GM12865 (cell line): ENCODE results near the gene OLR1.

Source experiments
- DNase-seq: peaks from one replicate; pipeline ENCODE4 v3.0.0; 2010; ENCODE audit warnings: low read depth
- H3K4me3 ChIP-seq: 2 replicates; pipeline ENCODE4 v1.5.1; 2011; ENCODE audit warnings: mild to moderate bottlenecking, low read depth, low read length, control low read depth
- TF ChIP-seq, protein P1 (sequence below): IDR thresholded peaks from 2 replicates; pipeline ENCODE4 v1.5.1; 2011; ENCODE audit warnings: low read length, control low read depth, low read depth, inconsistent platforms; ENCODE audit not compliant: insufficient read depth; ENCODE audit errors: missing control alignments

OLR1 gene

GRCh38 chr12:10175846-10176636 lies 4.1 kb upstream of the OLR1 start:
- TF ChIP-seq, protein P1, sequence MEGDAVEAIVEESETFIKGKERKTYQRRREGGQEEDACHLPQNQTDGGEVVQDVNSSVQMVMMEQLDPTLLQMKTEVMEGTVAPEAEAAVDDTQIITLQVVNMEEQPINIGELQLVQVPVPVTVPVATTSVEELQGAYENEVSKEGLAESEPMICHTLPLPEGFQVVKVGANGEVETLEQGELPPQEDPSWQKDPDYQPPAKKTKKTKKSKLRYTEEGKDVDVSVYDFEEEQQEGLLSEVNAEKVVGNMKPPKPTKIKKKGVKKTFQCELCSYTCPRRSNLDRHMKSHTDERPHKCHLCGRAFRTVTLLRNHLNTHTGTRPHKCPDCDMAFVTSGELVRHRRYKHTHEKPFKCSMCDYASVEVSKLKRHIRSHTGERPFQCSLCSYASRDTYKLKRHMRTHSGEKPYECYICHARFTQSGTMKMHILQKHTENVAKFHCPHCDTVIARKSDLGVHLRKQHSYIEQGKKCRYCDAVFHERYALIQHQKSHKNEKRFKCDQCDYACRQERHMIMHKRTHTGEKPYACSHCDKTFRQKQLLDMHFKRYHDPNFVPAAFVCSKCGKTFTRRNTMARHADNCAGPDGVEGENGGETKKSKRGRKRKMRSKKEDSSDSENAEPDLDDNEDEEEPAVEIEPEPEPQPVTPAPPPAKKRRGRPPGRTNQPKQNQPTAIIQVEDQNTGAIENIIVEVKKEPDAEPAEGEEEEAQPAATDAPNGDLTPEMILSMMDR: no peak
- no peak for DNase-seq

DNA sequence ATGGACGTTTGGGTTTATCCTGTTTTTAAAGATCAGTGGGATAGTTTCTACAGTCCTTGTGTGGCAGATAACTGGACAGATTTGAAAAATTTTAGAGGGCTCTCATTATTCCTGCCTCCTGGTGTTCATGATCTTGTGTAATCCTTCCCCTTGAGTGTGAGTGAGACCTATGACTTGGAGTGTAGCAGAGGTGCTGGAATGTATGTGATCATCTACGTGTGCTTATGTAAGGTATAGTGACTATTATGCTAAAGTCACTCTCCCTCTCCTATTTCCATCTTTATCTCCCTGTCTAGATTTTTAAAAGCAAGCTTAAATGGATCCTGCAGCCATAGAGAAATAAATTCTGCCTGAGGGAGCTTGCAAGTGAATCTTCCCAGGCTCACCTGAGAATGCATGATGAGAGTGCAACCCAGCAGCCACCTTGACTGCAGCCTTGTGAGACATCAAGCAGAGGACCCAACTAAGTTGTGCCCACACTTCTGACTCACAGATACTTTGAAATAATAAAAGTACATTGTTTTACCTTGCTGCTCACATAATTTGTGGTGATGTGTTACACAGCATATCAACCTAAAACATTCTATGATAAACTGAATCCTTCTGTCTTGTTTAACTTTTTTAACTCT lies 3.2 kb upstream of the OLR1 start:
- TF ChIP-seq, protein P1: no peak
- DNase-seq: no peak
- no peak overlapping the region for H3K4me3 ChIP-seq

More at GRCh38 chr12:10175846-10176636, 4.1 kb upstream of the OLR1 start:
- no peak overlapping the region for H3K4me3 ChIP-seq

DNA sequence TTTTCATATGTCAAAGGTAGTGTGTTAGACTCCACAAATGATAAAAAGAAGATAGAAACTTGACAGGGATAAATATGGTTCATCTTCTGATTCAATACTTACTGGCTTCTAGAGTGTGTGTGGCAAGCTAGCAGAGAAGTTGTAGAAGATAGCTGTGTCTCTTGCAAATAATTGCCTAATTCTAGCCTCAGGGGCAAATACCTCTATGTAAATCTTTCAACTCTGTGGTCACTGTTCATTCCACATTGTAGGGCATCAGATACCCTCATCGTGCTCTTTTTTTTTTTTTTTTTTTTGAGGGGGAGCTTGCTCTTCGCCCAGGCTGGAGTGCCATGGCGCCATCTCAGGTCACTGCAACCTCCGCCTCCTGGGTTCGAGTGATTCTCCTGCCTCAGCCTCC lies 1.7 kb downstream of the OLR1 start:
- TF ChIP-seq, protein P1: no peak
- DNase-seq: no peak
- H3K4me3 ChIP-seq: no peak overlapping the region

GRCh38 chr12:10169104-10169503 lies 2.8 kb downstream of the OLR1 start:
- TF ChIP-seq, protein P1: no peak
- no peak overlapping the region for H3K4me3 ChIP-seq
- DNase-seq: no peak

DNA sequence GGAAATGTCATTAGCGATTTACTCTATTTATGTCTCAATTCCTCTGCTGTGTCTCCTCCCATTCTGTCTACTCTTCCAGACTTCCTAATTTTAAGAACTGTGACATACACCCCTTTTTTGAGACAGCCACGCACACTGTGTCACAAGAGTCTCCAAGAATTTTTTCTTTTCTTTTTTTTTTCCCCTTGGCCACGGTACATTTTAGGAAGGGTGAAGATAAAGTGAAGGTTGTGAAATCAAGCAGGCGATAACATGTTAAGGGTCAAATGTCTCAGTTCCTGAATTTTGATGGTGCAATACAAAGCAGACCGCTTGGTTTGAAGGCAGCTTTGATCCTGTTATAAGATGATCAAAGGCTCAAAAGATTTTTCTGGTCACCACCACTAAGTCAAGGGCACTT lies 4.3 kb downstream of the OLR1 start:
- no peak overlapping the region for H3K4me3 ChIP-seq
- no peak for DNase-seq
- TF ChIP-seq, protein P1: no peak

DNA sequence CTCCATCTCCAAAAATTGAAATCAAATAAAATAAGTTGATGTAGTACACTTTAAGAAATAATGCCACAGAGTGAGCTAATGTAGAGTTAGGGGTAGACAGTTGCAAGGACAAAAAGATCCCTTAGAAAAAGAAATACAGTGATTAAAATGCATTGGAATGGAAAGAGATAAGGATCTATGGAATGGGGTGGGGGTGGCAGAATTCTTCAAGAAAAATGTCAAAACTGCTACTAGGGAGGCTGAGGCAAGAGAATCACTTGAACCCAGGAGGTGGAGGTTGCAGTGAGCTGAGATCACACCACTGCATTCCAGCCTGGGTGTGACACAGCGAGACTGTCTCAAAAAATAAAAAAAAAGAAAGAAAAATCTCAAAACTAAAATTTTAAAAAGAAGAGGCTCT lies 6.5 kb downstream of the OLR1 start:
- no peak for DNase-seq
- TF ChIP-seq, protein P1: no peak
- no peak overlapping the region for H3K4me3 ChIP-seq
